ENCODE measurements around the gene LETM1. TPM values are rescaled to one million over a fixed set of nuclear protein-coding genes. Genes with fewer than 3 reads are reported as not detected.

The LETM1 gene
- total and polyA plus RNA-seq, 2 of the 13 experiments (the other 11 are each of a cell fraction or from before 2014, with no cell fraction given): 9.7 to 41.6 TPM

DNA sequence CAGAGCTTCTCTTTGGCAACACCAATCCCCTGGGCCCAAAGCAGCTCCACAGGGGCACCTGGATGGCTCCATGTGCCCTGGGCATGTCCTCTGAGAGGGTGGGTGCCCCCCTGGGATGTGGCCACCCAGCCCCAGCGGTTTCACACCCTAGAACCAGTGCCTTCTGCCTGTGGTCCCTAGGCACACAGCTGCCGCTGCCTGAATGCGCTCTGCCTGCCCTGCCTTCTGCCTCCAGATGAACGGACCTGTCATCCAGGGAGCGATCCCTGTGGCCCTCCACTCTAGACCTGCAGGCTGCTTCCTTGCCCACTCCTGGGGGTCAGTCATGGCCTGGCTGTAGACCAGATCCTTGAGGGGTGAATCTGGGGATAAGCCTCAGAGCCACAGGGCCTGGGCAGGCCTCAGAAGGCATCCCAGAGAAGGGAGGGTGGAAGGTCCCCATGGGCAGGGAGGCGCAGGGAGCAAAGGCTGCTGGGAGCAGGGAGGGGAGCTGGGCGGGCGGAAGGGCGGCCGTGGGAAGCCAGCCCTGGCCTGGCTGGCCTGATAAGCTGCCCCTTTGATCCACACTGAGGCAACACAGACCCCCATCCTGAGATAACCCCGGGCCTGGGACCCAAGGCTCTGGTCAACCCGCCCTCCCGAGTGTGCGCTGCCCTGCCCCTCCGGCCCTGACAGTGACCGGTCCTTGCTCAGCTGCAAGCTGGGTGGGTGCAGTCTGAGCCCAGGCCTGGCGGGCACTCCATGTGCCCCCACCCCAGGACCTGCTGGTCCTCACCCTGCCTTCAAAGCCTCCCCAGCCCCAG lies 71.0 kb downstream of the LETM1 start (continued):
- TF ChIP-seq ZNF350 (CRISPR knock-in tag; IDR thresholded peaks at IDR 0.05; ENCODE audit: borderline replicate concordance, low read depth): peak; percentile 83; the same call in 1 of the 2 replicates
- no peak for TF ChIP-seq ZNF713 (CRISPR knock-in tag; IDR thresholded peaks at IDR 0.05)
- TF ChIP-seq CBX2 (IDR thresholded peaks at IDR 0.05; ENCODE audit: low read depth, low read length): no peak
- no peak for TF ChIP-seq CBX2 (CRISPR knock-in tag; IDR thresholded peaks at IDR 0.05; ENCODE audit: low read depth)
- TF ChIP-seq POLR2A (IDR thresholded peaks at IDR 0.05; ENCODE audit: insufficient read depth in 1 of 2, low read depth in 2 of 2, low read length in 2 of 2): no peak
- 0 out of 2 replicates have a peak, but pooled peaks have one; percentile 23 for TF ChIP-seq ZBED4 (CRISPR knock-in tag; IDR thresholded peaks at IDR 0.05; ENCODE audit: borderline replicate concordance)
- TF ChIP-seq CBX1 (IDR thresholded peaks at IDR 0.05; ENCODE audit: low read depth): peak; percentile 35
- no peak for TF ChIP-seq SIN3B (IDR thresholded peaks at IDR 0.05; ENCODE audit: low read length)
- no peak for TF ChIP-seq ZSCAN22 (CRISPR knock-in tag; IDR thresholded peaks at IDR 0.05)
- TF ChIP-seq ZNF709 (CRISPR knock-in tag; IDR thresholded peaks at IDR 0.05): peak; percentile 57; the same call in 1 of the 2 replicates
- TF ChIP-seq KLF16 (CRISPR knock-in tag; IDR thresholded peaks at IDR 0.05): no peak
- TF ChIP-seq CAMTA2 (CRISPR knock-in tag; IDR thresholded peaks at IDR 0.05; ENCODE audit: borderline replicate concordance): no peak
- TF ChIP-seq, protein P1, sequence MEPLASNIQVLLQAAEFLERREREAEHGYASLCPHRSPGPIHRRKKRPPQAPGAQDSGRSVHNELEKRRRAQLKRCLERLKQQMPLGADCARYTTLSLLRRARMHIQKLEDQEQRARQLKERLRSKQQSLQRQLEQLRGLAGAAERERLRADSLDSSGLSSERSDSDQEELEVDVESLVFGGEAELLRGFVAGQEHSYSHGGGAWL (CRISPR knock-in tag; IDR thresholded peaks at IDR 0.05): no peak
- peak; percentile 95; the same call in 1 of the 2 replicates for TF ChIP-seq ZNF556 (CRISPR knock-in tag; IDR thresholded peaks at IDR 0.05; ENCODE audit: borderline replicate concordance)
- no peak for TF ChIP-seq MTA3 (CRISPR knock-in tag; IDR thresholded peaks at IDR 0.05)
- no peak for TF ChIP-seq MATR3 (CRISPR knock-in tag; IDR thresholded peaks at IDR 0.05)
- TF ChIP-seq, protein P2, sequence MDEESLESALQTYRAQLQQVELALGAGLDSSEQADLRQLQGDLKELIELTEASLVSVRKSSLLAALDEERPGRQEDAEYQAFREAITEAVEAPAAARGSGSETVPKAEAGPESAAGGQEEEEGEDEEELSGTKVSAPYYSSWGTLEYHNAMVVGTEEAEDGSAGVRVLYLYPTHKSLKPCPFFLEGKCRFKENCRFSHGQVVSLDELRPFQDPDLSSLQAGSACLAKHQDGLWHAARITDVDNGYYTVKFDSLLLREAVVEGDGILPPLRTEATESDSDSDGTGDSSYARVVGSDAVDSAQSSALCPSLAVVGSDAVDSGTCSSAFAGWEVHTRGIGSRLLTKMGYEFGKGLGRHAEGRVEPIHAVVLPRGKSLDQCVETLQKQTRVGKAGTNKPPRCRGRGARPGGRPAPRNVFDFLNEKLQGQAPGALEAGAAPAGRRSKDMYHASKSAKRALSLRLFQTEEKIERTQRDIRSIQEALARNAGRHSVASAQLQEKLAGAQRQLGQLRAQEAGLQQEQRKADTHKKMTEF (CRISPR knock-in tag; IDR thresholded peaks at IDR 0.05): peak; percentile 35; the same call in 1 of the 2 replicates
- 0 out of 2 replicates have a peak, but pooled peaks have one; percentile 40 for TF ChIP-seq E2F2 (CRISPR knock-in tag; IDR thresholded peaks at IDR 0.05; ENCODE audit: borderline replicate concordance)
- TF ChIP-seq ISX (CRISPR knock-in tag; conservative IDR thresholded peaks at IDR 0.05): no peak
- no peak for TF ChIP-seq RFX3 (CRISPR knock-in tag; IDR thresholded peaks at IDR 0.05)
- TF ChIP-seq SALL1 (CRISPR knock-in tag; IDR thresholded peaks at IDR 0.05): peak; percentile 91
- TF ChIP-seq RARA (CRISPR knock-in tag; IDR thresholded peaks at IDR 0.05): peak; percentile 88
- peak; percentile 45 for TF ChIP-seq SMAD1 (CRISPR knock-in tag; IDR thresholded peaks at IDR 0.05; ENCODE audit: borderline replicate concordance, low read depth)
- TF ChIP-seq CREBL2 (CRISPR knock-in tag; IDR thresholded peaks at IDR 0.05; ENCODE audit: borderline replicate concordance): no peak
